Anterior cingulate cortex (tissue), 58 donors: Measurements from ENCODE around the gene MMRN2.

Experiments used
- DNase-seq, 58 donors: peaks; one replicate each; lab custom pipeline; 2025; lab: John Stamatoyannopoulos, UW

The MMRN2 gene

GRCh38 chr10:86970982-86971231, 13.5 kb upstream of the MMRN2 start:
- DNase-seq: peak in 2 of 58 donors; percentile 55 to 65

- peak in 1 of 58 donors; percentile 27 for DNase-seq
Observed at GRCh38 chr10:86970162-86970981, 13.0 kb upstream of the MMRN2 start.

- DNase-seq: no peak
Observed at GRCh38 chr10:86969421-86970041, 12.1 kb upstream of the MMRN2 start.

DNA sequence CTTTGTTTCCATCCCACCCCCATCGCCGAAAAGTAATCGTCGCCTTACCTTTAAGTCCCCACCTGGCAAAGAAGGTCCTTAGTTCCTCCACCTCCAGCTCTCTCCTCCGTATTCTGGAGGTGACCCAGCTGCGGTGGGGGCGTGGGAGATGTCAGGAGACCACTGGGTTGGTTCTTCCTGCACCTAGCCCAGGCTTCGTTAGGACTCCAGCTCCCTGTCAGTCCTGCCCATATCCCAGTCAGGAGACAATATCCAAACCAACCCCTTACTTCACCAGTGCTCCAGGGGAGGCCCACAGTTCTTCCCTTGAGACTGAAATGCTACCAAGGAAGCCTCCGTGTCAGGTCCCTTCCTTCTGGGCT, 11.6 kb upstream of the MMRN2 start:
- no peak for DNase-seq

GRCh38 chr10:86968271-86968993, 11.0 kb upstream of the MMRN2 start, which contains the start of gene ADIRF:
ADIRF (plus strand) TSS chr10:86968482; CDS start chr10:86968545, 63 bp downstream.
- DNase-seq: peak in 1 of 58 donors; percentile 14

- DNase-seq: no peak
Observed at GRCh38 chr10:86967481-86967941, 10.1 kb upstream of the MMRN2 start.

DNA sequence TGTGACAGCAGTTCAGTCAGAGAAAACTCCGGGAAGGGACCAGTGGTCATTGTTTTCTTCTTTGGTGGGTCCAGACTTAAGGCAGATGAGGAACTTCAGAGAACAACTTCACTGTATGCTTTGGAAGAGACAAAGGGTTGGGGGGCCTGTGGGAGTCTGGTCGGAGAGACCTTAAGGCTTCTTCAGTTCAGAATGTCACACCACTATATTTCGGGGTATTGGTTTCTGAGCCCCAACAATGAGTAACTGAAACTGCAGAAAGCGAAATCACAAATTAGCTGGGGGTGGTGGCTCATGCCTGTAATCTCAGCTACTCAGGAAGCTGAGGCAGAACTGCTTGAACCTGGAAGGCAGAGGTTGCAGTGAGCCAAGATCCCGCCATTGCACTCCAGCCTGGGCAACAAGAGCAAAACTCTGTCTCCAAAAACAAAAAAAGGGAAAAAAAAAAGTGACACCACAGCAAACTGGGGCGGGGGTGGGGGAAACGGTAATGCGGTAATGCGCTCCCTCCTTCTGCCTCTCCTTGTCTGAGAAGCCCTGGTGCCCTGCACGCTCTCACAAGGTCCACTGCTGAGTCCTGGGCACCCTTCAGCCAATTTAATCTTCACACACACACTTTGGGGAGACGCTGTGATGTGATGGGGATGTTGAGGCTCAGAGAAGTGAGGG, 8.7 kb upstream of the MMRN2 start:
- no peak for DNase-seq

GRCh38 chr10:86964847-86965190, 7.4 kb upstream of the MMRN2 start:
- no peak for DNase-seq

DNA sequence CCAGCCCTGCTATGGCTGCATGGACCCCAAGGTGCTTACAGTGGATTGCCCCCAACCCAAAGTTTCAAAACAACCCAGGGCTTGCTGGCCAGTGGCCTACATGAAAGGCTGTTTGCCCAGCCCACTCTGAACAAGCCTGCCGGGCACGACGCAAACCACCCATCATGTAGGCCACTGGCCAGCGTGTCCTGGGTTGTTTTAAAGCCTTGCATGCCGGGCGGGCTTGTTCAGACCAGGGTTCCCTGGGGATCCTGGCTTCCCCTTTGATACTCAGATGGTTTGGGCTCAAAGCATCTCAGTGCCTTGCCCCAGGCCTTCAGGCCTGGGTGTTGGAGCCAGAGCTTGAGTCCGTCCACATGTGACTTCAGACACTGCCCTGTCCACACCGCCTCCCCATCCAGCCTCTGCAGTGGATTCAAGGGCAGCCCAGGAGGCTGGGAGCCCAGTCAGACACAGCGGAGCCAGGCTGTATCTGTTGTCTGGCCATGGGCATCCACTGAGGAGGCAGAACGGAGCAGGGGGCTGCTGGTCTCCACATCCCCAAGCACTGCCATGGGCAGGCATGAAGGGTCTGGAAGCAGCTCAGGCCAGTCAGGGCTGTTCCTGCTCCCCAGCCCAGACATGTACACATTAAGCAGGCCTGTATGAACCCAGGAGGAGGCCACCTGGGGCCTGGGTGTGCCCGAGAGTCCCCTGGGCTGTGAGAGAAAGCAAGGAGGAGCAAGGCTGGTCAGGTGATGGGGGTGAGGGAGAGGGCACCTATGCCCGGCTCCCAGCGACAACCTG, 6.8 kb upstream of the MMRN2 start:
- no peak for DNase-seq

GRCh38 chr10:86963341-86963919, 6.0 kb upstream of the MMRN2 start:
- DNase-seq: no peak

DNA sequence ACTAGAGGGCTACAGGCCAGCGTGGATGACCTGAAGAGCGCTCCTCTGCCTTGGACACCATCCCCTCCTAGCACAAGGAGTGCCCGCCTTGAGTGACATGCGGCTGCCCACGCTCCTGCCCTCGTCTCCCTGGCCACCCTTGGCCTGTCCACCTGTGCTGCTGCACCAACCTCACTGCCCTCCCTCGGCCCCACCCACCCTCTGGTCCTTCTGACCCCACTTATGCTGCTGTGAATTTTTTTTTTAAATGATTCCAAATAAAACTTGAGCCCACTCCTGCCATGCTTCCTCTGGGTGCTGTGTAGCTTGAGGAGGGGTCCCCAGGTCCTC, 5.5 kb upstream of the MMRN2 start:
- DNase-seq: no peak

DNA sequence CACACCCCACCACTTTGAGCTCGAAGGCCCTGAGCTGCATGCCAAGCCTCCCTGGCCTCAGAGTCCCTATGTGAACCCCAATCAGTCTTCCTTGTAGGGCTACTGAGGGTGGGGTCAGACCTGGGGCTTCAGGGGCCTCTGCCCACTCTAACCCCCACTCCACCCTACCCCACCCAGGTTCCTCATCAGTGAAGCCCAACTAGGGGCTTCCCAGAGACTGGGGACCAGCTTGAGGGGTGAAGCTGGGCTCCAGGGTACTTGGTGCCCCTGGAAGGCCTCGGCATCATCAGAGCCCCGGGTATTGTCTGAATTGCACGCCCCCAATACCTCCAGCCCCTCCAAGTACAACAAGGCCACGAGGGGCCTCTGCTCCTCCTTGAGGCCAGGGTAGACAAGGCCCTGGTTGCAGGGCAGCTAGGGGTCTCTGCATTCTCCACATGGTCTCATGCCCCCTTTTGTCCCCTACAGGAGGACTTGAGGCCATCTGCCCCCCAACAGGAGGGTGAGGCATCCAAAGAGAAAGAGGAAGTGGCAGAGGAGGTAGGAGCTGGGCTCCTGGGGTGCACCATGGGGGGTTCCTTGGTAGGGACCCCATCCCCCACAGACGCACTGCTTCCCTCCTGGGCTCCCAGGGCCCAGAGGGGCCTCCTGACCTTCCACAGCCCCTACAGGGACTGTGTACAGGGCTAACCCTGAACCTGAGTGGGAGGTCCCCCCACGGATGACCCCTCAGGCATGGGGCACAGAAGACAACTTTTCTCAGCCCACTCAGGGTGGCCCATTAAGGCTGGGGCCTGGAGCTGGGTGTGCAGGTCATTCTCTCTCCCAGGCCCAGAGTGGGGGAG, 4.9 kb upstream of the MMRN2 start:
- DNase-seq: no peak

- no peak for DNase-seq
Observed at GRCh38 chr10:86961481-86962091, 4.2 kb upstream of the MMRN2 start.

DNA sequence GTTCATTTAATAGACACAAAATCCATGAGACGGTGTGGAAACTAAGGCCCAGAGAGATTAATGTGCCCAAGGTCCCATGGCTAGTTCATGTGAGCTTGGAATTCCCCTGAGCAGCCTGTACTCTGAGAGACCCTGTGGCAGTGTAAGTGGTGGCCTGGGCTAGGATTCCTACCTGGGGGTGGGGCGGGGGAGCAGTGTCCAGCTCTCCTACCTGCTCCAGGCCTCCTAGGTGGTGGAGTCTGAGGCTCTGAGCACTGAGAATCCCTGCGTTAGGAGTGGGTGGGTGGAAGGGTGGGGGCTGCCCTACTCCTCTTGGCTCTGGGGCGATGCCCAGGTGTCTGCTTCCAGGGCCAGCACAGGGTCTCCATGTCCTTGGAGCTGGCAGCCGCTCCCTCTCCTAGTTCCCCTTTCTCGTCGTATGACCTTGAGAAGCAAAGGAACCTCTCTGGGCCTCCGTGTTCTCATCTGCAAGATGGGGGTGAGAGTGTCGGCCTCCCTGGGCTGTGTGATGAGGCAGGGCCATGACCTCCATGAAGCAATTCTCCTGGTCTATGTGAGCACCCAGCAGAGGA, 3.5 kb upstream of the MMRN2 start:
- no peak for DNase-seq

GRCh38 chr10:86960003-86960862, 2.8 kb upstream of the MMRN2 start:
- peak in 2 of 58 donors; percentile 11 to 26 for DNase-seq

DNA sequence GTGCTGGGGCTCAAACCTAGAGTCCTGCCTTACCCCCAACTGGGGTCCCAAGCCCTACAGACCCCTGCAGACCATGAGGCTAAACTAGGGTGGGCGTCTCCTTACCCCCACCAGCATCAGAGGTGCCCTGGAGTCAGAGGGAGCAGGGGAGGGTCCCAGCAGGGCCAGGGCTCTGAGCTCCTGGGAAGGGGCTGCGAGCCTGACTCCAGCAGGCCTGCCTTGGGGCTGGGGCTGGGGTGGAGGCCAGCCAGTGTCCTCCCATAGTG, 2.3 kb upstream of the MMRN2 start:
- DNase-seq: no peak

DNA sequence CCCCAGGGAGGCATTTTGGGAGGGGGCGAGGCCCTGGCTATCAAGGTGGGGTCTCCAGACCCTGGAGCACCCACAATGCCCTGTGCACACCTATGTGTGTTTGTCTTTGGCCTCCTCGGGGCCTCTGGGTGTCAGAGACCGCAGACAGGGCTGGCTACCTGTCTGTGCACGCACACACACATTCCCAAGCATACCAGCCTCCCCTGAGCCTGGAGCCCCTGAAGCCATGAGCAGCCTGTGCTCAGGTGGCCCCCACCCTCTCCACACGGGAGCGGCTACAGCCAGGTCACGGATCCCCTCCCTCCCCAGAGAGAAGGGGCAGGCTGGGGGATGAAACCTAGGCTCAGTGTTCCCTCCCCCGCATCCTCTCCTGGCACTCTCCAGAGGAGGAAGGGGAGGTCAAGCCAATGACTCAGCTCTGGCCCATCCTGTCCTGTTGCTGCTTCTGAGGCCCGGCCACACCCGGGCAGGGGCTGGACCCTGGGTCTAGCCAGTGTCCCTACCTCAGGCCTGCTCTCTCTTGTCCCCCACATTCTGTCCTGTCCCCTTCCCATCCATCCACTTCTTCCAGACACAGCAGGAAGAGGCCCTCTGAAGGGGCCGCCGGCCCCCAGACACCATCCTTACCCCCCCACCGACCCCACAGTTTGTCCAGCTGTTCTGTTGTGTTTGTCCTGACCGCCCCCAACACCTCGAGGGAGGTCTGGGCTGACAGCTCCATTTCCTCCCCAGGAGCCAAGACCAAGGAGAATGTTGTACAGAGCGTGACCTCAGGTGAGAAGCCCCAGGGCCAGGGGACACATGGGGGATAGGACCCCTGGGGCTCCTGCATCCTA, 1.7 kb upstream of the MMRN2 start:
- DNase-seq: peak in 1 of 58 donors; percentile 26
